Measurements from ENCODE around the gene ZNF780B.

- TF ChIP-seq MAX (IDR thresholded peaks at IDR 0.05; ENCODE audit: insufficient read depth, insufficient read length) (no peak), MYC (IDR thresholded peaks at IDR 0.05; ENCODE audit: low read depth, low read length) (no peak), CTCF (IDR thresholded peaks at IDR 0.05; ENCODE audit: extremely low read depth in 1 of 2, insufficient read depth in 1 of 2, low read depth in 1 of 2, low read length in 2 of 2) (no peak)
Observed at GRCh38 chr19:39987596-39987995, 68.4 kb downstream of the ZNF780B start.
